Body of pancreas (tissue), 4 donors: Measurements from ENCODE around the gene PGF.

Experiments used
- CTCF ChIP-seq, 7 experiments: fragments of 450-650 bp in 4 of 7; fragments of 200-600 bp in 3 of 7; sonication (generic) in 3 of 7; IDR thresholded peaks; one replicate each; pipeline ENCODE4 v1.5.1; 2016 to 2019; ENCODE audit warnings: antibody characterized with exemption in 7 of 7
- POLR2A ChIP-seq, 3 donors: fragments of 450-650 bp; IDR thresholded peaks; one replicate each; pipeline ENCODE4 v1.6.1; 2016; ENCODE audit warnings: antibody characterized with exemption in 3 of 3, mild to moderate bottlenecking in 2 of 3

DNA sequence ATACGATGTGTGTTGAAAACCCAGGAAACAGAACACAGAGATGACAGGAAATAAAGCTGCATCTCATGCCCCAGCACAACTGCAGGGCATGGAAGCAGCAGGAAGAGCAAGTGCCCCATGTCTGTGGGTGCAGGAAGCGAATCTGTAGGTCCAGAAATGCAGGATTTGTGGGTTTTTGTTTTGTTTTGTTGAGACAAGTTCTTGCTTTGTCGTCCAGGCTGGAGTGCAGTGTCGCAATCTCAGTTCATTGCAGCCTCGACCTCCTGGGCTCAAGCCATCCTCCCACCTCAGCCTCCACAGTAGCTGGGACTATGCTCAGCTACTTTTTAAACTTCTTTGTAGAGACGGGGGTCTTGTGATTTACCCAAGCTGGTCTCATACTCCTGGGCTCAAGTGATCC lies 26.2 kb downstream of the PGF start:
- TF ChIP-seq CTCF (IDR thresholded peaks at IDR 0.05), result no peak
- no peak for TF ChIP-seq POLR2A (IDR thresholded peaks at IDR 0.05)
